PC-9 (cell line): ENCODE data around the gene BCL11B.

Experiments used
- EZH2 ChIP-seq: fragments of 200-600 bp; sonication (generic); IDR thresholded peaks from 2 replicates; pipeline ENCODE4 v1.8.0; 2017; ENCODE audit warnings: antibody characterized with exemption, low read depth
- TF ChIP-seq, protein P1 (sequence below): fragments of 200-600 bp; sonication (generic); conservative IDR thresholded peaks from 2 replicates; pipeline ENCODE4 v1.6.1; 2017; ENCODE audit warnings: mixed run types, antibody characterized with exemption, mild to moderate bottlenecking, moderate library complexity

- TF ChIP-seq, protein P1, sequence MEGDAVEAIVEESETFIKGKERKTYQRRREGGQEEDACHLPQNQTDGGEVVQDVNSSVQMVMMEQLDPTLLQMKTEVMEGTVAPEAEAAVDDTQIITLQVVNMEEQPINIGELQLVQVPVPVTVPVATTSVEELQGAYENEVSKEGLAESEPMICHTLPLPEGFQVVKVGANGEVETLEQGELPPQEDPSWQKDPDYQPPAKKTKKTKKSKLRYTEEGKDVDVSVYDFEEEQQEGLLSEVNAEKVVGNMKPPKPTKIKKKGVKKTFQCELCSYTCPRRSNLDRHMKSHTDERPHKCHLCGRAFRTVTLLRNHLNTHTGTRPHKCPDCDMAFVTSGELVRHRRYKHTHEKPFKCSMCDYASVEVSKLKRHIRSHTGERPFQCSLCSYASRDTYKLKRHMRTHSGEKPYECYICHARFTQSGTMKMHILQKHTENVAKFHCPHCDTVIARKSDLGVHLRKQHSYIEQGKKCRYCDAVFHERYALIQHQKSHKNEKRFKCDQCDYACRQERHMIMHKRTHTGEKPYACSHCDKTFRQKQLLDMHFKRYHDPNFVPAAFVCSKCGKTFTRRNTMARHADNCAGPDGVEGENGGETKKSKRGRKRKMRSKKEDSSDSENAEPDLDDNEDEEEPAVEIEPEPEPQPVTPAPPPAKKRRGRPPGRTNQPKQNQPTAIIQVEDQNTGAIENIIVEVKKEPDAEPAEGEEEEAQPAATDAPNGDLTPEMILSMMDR: no peak
- TF ChIP-seq EZH2: no peak
Measured at GRCh38 chr14:99258341-99258861, 13.6 kb downstream of the BCL11B start.
